Activated gamma-delta T cell (primary cell): Measurements from ENCODE around the gene ZNF445.
"Not testable (repeated sequence)": the region's sequence is repeated elsewhere in the genome, so short reads cannot be mapped to it uniquely, and the experiment has no call there.

Source experiments
- DNase-seq: peaks from one replicate; lab custom pipeline; 2025; lab: John Stamatoyannopoulos, UW

The ZNF445 gene

DNA sequence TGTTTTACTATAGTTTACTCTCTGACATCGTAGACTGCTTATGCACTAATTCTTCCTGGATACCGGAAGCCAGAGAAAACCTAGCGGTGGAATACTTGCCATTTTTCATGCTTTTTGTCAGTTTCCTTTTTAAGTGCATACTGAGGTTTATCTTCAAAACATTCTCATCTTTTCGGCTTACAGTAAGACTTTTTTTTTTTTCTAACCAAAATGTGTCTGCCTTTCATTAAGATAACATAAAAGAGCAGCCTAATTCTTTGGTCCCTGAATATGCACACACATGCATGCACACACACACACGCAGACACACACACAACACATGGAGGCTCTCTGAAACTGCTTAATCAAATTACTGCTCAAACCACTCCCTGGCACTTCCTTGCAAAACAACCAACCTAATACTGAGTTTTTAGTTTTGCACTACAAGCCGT is 1.3 kb downstream of the ZNF445 start:
- no peak for DNase-seq

DNA sequence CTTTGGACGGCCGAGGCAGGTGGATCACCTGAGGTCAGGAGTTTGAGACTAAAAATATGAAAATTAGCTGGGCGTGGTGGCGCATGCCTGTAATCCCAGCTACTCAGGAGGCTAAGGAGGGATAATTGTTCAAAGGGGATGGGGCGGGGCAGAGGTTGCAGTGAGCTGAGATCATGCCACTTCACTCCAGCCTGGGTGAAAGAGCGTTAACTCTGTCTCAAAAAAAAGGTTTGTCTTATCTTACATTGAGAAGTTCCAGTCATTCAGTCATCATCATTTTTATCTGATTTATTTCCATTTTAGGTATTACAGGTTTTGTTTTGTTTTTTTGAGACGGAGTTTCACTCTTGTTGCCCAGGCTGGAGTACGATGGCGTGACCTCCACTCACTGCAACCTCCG is 2.6 kb downstream of the ZNF445 start:
- not testable (repeated sequence) for DNase-seq

DNA sequence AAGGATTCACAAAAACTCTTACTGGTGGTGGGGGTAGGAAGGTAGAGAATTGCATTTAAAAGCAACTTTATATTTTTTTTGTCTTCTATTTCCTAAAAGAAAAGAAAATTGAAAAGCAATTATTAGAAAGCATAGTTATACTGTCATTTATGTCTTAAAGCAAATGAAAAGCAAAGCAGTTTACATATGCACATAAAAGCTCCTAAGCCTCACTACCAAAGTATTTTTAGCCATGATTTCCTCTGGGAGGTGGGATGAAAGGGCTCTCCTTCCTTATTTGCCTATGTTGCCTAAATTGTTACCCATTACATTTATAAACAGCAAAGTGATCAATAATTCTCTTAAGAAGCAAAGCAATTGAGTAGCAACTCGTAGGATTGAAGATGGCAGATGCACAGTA is 7.0 kb downstream of the ZNF445 start:
- no peak for DNase-seq

DNA sequence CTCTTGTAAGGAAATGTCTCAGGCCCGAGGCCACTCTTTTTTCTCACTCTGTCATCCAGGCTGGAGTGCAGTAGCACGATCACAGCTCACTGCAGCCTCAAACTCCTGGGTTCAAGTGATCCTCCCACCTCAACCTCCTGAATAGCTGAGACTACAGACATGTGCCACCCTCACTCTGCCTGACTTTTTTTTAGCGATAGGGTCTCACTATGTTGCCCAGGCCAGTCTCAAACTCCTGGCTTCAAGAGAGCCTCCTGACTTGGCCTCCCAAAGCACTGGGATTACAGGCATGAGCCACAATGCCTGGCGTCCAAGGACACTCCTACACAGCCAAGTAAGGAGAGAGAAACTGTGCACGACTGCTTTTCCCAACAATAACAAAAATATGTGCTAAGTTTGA is 7.6 kb downstream of the ZNF445 start:
- DNase-seq = no peak

DNA sequence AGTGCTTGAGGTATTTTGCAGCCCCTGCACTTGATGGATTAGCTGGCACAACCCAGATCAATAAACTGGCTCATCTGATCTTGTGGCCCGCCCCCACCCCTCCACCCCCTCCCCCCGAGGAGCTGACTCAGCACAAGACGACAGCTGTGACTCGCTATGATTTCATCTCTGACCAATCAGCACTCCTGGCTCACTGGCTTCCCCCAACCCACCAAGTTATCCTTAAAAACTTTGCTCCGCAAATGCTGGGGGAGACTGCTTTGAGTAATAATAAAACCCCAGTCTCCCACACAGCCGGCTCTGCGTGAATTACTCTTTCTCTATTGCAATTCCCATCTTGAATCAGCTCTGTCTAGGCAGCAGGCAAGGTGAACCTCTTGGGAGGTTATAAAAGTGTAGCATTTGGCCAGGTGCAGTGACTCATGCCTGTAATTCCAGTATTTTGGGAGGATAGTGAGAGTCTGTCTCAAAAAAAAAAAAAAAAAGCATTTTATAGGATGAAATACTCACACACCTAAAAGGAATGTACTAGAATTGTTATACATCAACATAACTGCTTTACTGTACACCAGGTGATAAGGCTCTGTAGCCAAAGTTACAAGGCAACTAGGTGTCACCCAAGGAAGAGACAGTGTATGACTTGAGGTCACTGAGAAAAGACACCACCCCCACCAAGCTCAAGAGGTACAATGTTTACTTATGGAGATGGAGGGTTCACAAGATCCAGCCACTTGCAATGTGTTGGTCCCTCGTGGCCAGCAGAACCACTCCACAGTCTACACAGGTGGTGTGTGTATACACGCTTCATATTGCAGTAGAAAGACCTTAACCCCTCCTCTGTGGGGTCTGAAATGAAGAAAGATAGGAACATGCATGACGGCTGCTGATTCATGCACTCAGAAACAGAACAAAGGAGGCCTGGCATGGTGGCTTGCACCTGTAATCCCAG is 8.6 kb downstream of the ZNF445 start:
- no peak for DNase-seq

DNA sequence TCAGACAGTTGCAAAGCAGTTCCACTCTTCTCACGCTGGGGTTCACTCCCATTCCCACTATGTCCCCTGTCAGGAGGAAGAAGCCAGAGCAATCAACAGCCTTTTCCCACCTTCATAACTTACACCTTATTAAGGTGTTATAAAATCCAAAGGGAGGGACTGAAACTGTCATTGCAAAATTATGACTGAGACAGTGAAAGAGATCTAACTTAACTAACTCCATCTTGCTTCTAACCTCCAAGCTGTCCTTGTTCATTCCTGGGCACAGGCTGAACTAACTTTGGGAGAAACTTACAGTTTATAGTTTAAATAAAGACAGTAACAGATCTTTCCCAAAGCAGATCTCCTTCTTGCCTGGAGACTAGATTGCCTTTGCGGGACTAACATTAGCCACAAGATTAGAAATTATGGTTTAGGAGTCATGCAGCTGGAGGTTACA is 9.4 kb downstream of the ZNF445 start:
- not testable (repeated sequence) for DNase-seq

DNA sequence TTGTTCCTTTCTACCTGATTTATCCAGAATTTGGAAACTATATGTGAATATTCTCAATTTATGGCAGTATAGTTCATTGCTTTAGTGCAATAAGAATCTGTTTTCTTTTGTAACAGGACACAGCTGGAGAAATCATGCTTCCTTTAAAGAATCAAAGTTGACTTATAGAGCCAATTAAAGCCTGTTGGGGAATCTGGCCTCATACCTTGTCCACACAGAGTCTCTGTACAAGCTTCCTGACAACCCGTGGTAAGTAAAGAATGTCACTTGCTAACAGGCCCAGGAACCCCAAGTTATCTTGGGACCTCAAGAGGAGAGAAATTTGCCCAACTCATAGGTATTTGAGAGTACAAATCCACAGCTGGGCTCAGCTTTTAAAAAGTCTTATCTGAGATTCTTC is 10.2 kb downstream of the ZNF445 start:
- DNase-seq = no peak

DNA sequence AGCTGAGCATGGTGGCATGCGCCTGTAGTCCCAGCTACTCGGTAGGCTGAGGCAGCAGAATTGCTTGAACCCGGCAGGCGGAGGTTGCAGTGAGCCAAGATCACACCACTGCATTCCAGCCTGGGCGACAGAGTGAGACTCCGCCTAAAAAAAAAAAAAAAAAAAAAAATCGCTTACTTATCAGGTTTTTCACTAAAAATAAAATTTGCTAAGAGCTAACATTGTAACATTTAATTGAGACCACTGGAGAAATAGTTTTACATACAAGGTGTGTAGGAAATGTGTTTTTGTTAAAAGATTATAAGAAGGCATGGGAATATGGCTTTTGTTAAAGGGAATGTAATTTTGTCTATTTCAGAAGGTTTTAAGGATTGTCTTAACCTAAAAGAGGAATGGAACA is 12.6 kb downstream of the ZNF445 start:
- DNase-seq = not testable (repeated sequence)

DNA sequence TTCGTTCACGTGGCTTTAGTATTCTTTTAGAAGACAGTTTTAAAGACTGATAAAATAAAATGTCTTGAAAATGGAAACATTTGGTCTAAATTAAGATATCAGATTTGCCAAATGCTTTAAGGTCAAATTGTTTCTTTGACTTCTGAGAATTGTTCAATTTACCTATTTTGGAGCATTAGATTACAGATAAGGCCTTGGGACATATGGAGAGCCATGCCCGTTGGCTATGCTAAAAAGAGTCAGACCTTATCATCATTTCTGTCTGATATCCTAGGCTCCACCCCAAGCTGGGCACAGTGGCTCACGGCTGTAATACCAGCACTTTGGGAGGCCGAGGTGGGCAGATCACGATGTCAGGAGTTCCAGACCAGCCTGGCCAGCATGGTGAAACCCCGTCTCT is 13.0 kb downstream of the ZNF445 start:
- no peak for DNase-seq

DNA sequence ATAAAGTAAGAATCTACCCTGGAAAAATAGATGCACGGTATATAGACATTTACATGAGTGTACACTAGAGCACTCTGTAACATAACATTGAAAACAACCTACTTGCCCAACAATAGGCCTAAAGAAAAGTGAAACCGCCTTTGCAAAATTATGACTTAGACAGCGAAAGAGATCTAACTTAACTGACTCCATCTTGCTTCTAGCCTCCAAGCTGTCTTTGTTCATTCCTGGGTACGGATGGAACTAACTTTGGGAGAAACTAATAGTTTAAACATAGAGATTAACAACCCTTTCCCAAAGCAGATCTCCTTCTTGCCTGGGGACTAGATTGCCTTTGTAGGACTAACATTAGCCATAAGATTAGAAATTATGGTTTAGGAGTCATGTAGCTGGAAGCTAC is 17.4 kb downstream of the ZNF445 start:
- DNase-seq = not testable (repeated sequence)

DNA sequence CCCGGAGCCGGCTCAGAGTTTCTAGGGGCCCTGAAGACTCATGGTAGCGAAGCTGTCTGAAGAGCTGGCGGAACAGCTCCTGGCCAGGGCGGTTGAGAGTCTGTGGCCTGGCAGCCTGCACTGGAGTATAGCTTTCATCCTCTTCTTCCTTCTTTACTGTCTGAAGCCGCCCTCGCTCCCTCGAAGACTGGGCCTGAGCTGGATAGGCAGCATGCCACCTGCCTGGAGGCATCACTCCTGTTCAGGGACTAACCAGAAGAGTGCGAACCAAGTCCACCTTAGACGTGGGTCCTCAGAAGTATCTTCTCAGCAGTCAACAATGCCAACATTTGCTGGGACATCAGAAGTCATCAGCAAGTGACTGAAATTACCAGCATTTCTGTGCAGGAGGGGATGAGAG is 22.2 kb downstream of the ZNF445 start:
- no peak for DNase-seq

DNA sequence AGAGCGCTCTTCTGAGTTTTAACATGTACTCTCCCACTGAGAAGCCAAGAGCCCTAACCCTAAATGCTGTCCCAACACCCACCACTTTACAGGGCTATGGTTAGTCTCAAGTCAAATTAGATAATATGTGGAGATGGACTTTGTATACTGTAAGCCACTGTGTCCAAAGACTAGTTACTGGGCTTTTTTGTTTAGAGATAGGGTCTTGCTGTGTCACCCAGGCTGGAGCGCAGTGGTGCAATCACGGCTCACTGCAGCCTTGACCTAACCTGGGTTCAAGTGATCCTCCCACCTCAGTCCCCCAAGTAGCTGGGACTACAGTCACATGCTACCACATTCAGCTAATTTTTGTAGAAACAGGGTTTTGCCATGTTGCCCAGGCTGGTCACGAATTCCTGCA is 23.2 kb downstream of the ZNF445 start:
- no peak for DNase-seq

DNA sequence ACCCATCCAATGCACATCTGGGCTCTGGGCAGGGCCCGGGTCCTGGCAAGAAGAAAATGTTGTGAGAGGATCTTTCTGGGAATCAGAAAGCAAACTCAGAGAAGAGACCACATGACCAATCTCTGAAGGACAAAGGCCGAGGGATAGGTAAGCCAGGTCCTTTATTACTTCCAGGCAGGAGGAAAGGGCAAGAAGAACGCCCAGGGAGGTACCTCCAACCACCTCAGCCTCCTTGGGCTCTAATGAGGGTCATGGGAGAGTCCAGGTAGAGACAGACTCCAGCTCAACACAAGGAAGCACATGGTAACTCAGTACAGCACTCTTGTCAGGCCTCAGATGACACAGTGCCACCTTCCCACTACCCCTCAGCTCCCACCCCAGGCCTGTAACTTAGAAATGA is 26.0 kb downstream of the ZNF445 start:
- DNase-seq = no peak

DNA sequence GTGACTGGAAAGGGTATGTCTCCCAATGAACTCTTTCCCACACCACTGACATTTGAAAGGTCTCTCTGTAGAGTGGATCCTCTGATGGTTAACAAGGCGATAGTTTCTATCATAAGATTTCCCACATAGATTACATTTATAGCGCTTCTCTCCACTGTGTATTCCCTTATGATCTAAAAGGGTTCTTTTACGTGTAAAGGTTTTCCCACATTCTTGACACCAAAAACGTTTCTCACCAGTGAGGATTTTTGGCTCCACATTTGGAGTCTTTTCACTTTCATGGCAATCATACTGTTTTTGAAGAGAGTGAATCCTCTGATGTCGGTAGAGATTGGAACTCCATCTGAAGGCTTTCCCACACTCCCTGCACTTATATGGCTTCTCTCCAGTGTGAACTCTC is 30.5 kb downstream of the ZNF445 start:
- DNase-seq = no peak

DNA sequence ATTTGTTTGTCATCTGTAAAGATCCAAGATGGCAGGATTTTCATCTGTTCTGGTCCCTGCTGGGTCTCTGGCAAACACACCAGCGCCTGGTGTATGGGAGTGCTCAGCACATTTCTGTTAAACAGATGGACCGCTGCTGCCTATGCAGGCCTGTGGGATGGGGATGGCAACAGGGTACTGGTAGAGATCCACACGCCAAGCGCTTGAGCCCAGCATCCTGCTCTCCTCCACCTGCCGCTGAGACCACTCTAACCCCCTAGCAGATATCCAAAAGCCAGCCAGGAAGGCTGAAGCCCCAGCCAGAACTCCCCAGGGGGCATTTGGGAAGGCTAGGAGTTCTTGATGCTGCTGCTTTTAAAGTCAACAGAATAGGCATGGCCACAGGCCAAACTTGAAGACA is 31.7 kb downstream of the ZNF445 start:
- DNase-seq = no peak

DNA sequence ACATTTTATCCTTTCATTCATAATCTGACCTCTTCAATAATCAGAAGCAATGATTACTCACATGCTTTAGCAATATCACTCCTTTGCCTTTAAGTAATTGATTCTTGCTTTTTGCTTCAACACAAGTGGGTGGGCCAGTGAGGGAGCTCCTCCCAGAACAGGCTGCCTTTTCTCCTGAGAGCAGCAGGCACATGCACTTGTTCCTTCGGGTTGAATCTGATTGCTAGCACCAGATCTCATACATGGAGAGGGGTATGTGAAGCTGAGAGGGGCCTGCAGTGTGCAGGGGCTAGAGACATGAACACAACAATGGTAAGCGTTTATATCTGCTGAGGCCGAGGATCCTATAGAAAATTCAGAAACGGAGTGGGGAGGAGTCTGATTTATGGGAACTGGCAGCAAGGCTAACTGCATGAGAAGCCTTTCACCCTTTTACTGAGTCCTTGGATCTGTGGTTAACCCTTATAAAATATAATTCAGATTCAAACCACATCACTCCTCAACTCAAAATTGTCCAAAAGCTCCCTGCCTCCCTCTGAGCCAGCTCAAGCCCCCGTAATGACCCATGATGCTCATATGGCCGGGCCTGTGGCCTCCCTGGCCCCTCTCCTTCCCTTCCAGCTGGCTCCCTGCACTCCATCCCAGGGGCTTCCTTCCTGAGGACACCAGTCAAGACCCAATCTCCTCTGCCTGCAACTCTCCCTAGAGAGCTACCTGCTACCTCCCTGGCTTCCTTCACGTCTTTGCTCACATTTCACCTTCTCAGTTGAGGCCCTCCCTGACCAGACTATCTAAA is 32.4 kb downstream of the ZNF445 start:
- DNase-seq = no peak

DNA sequence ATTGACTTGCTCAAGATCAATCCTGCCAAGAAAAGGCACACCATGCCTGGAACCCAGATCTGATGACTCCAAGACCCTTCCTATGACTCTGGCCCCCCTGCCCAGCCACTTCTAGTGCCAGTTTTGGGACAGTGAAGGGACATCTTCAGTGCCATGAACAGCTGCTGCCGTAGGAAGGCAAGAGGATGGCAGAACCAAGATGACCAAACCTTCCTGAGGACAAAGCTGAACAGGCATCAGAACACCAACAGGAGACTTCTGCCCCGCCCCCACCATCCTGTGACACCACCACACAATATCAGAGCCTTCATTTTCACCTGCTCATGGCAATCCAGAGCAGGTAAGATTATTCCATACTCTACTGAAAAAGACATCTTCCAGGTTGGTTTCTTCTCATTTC is 33.0 kb downstream of the ZNF445 start:
- no peak for DNase-seq

DNA sequence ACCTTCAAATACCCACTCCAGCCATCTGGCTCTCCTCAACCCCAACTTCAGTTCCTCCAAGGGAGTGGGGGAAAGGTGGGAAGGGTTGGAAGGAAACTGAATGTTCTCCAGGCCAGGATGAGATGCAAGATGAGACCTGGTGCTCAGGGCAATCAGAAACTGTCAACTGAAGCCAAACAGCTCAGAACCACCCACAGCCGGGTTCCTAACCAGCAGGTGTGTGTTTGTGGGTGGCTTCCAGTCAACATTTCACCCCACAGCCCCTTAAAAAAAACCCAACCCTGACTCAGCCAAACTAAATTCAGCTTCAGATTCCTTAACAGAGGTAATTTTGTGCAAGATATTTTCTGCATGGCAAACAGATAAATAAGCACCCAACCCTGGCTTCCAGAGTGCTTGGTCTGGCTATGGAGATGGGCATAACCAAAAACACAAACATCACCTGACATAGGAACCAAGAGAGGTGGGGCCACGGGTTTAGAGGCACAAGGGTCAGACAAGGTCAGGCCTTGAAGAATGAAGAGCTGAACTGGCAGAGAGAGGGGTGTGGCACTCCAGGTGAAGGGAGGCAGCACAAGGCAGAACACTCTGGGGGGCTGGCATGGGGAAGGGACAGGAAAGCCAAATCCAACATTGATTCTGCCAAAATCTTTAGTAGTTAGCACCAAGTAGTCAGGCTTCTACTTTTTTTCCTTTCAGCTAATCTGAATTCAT is 34.7 kb downstream of the ZNF445 start:
- DNase-seq = no peak

DNA sequence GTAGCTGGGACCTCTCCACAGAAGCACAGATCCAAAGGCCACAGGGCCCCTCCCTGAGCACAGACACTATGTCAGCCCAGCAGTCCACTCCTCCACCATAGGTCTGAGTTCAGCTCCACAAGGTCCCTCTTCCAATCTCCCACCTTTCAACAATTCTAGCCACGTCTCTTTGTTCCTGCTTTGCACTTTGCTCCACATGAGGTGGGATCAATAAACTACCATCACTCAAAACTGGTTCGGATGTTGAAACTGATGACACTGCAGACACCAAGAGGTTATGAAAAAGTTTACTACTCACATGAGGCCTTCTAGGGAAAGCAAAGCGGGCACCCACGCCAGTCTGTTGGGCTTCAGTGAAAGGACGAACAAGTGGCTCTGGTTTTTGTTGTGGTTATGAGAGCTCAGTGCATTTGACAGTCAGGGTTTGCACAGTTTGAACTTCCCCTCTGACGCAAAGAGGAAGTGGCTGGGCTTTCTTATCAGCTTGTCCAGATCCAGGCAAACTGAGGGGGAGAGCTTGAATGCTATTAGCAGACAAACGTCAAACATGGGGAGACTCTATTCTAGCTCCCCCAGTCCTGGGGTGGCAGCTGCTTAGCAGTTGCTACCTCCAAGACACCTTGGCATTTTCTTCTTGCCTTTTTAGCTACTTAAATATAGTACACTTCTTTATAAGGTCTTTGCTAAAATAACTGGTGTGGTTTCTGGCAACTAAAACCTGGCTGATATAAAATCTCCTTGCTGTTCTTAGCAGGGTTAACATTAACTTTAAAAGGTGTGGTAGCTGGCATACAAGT is 37.8 kb downstream of the ZNF445 start:
- no peak for DNase-seq

DNA sequence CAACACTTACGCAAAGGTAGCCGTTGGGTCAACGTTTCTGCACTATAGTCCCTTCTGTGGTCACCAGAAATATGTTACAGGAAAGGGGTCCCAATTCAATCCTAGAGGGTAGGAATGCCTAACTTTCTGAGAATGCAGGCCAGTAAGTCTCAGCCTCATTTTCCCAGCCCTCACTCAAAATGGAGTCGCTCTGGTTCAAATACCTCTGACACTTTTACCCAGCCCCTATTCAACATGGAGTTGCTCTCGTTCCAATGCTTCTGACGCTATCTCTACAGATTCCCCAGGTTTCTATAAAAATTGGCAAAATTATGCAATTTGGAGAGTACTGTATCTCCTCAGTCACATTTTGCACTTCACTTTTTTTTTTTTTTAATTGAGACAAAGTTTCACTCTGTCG is 39.7 kb downstream of the ZNF445 start:
- no peak for DNase-seq

DNA sequence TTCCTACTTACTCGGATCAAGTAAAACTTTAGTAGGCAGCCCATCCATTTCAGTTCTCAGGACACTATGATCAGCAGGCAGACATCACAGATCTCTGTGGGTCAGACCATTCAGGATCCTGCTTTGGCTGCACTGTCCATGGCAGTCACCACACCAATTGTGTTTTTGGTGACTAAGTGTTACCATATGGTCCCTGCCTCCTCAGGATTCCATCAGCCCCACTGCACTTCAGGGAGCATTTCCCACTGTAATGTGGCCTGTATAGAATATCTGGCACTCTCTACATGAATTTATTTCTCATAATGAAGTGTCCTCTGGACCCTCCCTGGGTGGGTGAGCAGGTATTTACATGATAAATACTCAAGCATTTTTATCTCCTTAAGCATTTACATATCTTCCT is 41.3 kb downstream of the ZNF445 start:
- DNase-seq = no peak
